Thyroid gland (tissue), 4 donors: ENCODE measurements around the gene HIVEP3.

Experiments used
- POLR2A ChIP-seq, 2 donors: fragments of 450-650 bp; IDR thresholded peaks; one replicate each; pipeline ENCODE4 v1.6.1; 2017; ENCODE audit warnings: antibody characterized with exemption in 2 of 2, mild to moderate bottlenecking in 2 of 2, moderate library complexity in 1 of 2
- TF ChIP-seq, protein P1 (sequence below), 6 experiments: fragments of 200-600 bp in 3 of 6; fragments of 450-650 bp in 3 of 6; sonication (generic) in 3 of 6; IDR thresholded peaks; one replicate each; pipeline ENCODE4 v1.5.1; 2016 to 2019; ENCODE audit warnings: antibody characterized with exemption in 6 of 6, mild to moderate bottlenecking in 2 of 6, inconsistent platforms in 1 of 6, moderate library complexity in 1 of 6

DNA sequence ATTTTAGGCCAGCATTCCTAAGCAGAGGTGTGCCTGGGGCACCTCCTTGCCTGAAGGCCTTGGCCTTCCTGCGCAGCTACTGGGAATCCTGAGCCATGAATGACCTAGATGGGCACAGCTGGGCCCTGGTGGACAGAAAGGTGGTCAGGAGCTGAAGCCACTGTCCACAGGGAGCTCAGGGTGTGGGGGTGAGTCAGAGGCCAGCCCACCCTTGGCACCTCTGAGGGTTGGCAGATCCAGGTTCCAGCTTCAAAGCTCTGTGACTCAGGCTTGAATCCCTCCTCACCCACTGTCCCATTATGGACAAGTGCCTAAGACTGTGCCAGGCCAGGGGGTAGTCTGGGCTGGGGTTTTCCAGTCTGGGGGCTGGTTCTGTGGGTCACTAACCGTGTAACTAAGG lies 427.8 kb downstream of the HIVEP3 start:
- TF ChIP-seq, protein P1, sequence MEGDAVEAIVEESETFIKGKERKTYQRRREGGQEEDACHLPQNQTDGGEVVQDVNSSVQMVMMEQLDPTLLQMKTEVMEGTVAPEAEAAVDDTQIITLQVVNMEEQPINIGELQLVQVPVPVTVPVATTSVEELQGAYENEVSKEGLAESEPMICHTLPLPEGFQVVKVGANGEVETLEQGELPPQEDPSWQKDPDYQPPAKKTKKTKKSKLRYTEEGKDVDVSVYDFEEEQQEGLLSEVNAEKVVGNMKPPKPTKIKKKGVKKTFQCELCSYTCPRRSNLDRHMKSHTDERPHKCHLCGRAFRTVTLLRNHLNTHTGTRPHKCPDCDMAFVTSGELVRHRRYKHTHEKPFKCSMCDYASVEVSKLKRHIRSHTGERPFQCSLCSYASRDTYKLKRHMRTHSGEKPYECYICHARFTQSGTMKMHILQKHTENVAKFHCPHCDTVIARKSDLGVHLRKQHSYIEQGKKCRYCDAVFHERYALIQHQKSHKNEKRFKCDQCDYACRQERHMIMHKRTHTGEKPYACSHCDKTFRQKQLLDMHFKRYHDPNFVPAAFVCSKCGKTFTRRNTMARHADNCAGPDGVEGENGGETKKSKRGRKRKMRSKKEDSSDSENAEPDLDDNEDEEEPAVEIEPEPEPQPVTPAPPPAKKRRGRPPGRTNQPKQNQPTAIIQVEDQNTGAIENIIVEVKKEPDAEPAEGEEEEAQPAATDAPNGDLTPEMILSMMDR (IDR thresholded peaks at IDR 0.05), result no peak
- TF ChIP-seq POLR2A (IDR thresholded peaks at IDR 0.05), result no peak
